ENCODE results near the gene GALNS. TPM values are rescaled to one million over a fixed set of nuclear protein-coding genes. Genes with fewer than 3 reads are reported as not detected.

The GALNS gene
- total RNA-seq, 1 experiment from 2014 or later, result 15.3 TPM

DNA sequence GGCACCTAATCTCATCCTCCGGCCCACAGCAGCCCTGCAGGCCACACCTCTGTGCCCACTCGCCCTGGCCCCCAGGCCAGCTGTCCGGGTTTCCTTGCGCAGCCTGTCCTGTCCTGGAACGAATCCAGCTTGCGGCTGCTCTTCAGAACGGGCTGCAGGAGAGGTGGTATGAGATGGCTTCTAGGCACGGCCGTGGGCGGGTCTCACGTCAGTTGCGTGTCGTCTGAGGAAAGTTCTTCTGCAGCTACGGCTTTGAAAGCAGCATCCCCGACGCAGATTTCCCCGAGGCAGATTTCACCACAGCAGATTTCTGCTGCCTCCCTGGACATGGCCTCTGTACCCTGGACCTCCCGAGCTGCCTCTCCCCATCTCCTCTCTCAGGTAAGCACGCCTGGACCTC is 18.2 kb downstream of the GALNS start:
- no peaks in the 10 kb centered on the region for H3K9me3 ChIP-seq (replicated peaks)
- H3K4me1 ChIP-seq (replicated peaks), result no peaks in the 10 kb centered on the region
- no peak for DNase-seq (ENCODE audit: low read depth in 1 of 2, low spot score in 2 of 2)
- H3K27me3 ChIP-seq (replicated peaks), result no peaks in the 10 kb centered on the region
- H3K27ac ChIP-seq, result no peak overlapping the region
- H3K36me3 ChIP-seq, result peaks cover 27% of the 10 kb centered on the region
- no peak overlapping the region for H3K4me3 ChIP-seq

DNA sequence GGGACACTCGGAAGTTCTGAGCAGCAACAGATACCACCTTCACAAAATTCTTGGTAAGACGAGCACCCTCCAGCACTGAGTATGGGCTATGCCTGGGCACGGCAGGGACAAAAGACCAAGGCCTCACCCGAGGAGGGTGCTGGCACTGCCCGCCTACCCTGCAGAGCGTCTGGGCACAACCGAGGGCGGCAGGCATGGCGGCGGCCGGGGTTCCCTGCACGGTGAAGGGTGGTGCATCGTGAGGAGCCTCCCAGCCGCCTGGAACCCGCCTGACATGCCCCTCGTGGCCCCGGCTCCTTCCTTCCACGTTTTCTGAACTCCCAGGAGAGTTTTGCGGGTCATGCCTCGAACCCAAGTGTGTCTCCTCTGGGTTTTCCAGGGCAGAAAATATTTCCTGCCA is 18.9 kb downstream of the GALNS start:
- no peaks in the 10 kb centered on the region for H3K9me3 ChIP-seq (replicated peaks)

DNA sequence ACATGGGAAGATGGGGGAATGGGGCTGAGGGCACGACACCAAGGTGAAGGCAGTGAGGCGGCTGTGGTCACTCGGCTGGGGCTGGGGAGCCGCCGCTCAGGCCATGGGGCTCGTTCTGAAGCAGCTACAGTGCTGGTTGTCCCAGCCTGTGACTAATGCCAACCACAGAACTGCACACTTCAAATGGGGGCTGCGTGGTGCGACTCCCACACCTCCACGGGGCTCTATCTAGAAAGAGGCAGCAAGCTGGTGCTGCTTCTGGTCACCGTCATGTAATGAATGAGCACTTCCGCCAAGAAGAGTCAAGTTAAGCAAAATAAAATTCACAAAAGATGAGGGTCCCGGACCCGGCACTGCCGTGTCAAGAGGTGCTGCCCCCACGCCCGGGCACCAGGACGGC is 20.0 kb downstream of the GALNS start:
- no peak overlapping the region for H3K27ac ChIP-seq
- no peak for DNase-seq (ENCODE audit: low read depth in 1 of 2, low spot score in 2 of 2)
- peaks cover 27% of the 10 kb centered on the region for H3K36me3 ChIP-seq
- H3K4me3 ChIP-seq, result no peak overlapping the region
- no peaks in the 10 kb centered on the region for H3K4me1 ChIP-seq (replicated peaks)
- no peaks in the 10 kb centered on the region for H3K27me3 ChIP-seq (replicated peaks)
- H3K9me3 ChIP-seq (replicated peaks), result no peaks in the 10 kb centered on the region

More for the DNA sequence above, 18.9 kb downstream of the GALNS start:
- DNase-seq (ENCODE audit: low read depth in 1 of 2, low spot score in 2 of 2), result no peak
- H3K4me3 ChIP-seq, result no peak overlapping the region
- H3K27me3 ChIP-seq (replicated peaks), result no peaks in the 10 kb centered on the region
- H3K27ac ChIP-seq, result no peak overlapping the region
- no peaks in the 10 kb centered on the region for H3K4me1 ChIP-seq (replicated peaks)
- peaks cover 27% of the 10 kb centered on the region for H3K36me3 ChIP-seq

DNA sequence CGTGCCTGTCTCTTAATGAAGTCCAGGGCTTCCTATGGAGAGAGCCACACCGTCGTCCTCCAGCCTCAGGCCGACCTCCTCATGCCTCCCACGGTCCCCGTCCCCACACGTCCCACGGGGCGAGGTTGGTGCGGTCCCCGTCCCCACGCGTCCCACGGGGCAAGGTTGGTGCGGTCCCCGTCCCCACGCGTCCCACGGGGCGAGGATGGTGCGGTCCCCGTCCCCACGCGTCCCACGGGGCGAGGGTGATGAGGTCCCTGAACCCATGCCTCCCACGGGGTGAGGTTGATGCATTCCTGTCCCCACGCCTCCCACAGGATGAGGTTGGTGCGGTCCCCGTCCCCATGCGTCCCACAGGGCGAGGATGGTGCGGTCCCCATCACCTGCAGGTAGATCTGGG is 20.9 kb downstream of the GALNS start:
- Histone ChIP-seq H3K9me3 (replicated peaks) (no peaks in the 10 kb centered on the region), H3K27me3 (replicated peaks) (no peaks in the 10 kb centered on the region), H3K4me1 (replicated peaks) (no peaks in the 10 kb centered on the region), H3K27ac (no peak overlapping the region), H3K4me3 (no peak overlapping the region), H3K36me3 (peaks cover 27% of the 10 kb centered on the region)
- DNase-seq (ENCODE audit: low read depth in 1 of 2, low spot score in 2 of 2), result no peak

GRCh38 chr16:88835383-88835782 is 21.4 kb downstream of the GALNS start:
- H3K36me3 ChIP-seq, result peaks cover 28% of the 10 kb centered on the region
- H3K4me3 ChIP-seq, result no peak overlapping the region
- H3K4me1 ChIP-seq (replicated peaks), result no peaks in the 10 kb centered on the region
- H3K9me3 ChIP-seq (replicated peaks), result no peaks in the 10 kb centered on the region
- no peak overlapping the region for H3K27ac ChIP-seq
- H3K27me3 ChIP-seq (replicated peaks), result no peaks in the 10 kb centered on the region
- DNase-seq (ENCODE audit: low read depth in 1 of 2, low spot score in 2 of 2), result no peak

GRCh38 chr16:88834670-88835069 is 22.1 kb downstream of the GALNS start:
- H3K4me1 ChIP-seq (replicated peaks), result no peaks in the 10 kb centered on the region
- no peaks in the 10 kb centered on the region for H3K9me3 ChIP-seq (replicated peaks)
- DNase-seq (ENCODE audit: low read depth in 1 of 2, low spot score in 2 of 2), result no peak
- H3K27ac ChIP-seq, result no peak overlapping the region
- H3K27me3 ChIP-seq (replicated peaks), result no peaks in the 10 kb centered on the region
- H3K36me3 ChIP-seq, result peaks cover 20% of the 10 kb centered on the region
- no peak overlapping the region for H3K4me3 ChIP-seq

DNA sequence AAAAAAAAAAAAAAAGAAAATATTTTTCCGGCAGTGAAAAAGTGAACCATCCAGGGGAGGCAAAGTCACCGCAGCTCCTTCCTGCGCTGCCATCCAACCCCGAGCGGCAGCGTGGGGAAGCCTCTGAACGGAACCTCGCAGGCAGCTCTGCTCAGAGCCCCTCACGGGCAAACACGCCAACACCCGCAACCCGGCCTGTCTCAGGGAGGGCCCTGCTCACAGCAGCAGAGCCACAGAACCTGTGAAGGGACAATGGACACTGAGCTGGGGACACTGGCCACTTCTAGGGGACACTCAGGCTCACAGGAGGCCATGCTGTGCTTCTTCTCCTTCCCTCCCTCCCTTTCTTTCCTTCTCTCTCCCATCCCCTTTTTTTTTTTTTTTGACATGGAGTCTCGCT is 23.7 kb downstream of the GALNS start:
- Histone ChIP-seq H3K27me3 (replicated peaks) (no peaks in the 10 kb centered on the region), H3K4me1 (replicated peaks) (no peaks in the 10 kb centered on the region), H3K9me3 (replicated peaks) (no peaks in the 10 kb centered on the region), H3K27ac (no peak overlapping the region), H3K36me3 (peaks cover 12% of the 10 kb centered on the region), H3K4me3 (no peak overlapping the region)
- DNase-seq (ENCODE audit: low read depth in 1 of 2, low spot score in 2 of 2), result no peak

GRCh38 chr16:88831838-88832237 is 24.9 kb downstream of the GALNS start:
- Histone ChIP-seq H3K27ac (no peak overlapping the region), H3K36me3 (peaks cover 12% of the 10 kb centered on the region), H3K9me3 (replicated peaks) (no peaks in the 10 kb centered on the region), H3K27me3 (replicated peaks) (no peaks in the 10 kb centered on the region), H3K4me1 (replicated peaks) (no peaks in the 10 kb centered on the region), H3K4me3 (no peak overlapping the region)
- DNase-seq (ENCODE audit: low read depth in 1 of 2, low spot score in 2 of 2), result no peak

- Histone ChIP-seq H3K36me3 (peaks cover 12% of the 10 kb centered on the region), H3K27me3 (replicated peaks) (no peaks in the 10 kb centered on the region), H3K27ac (no peak overlapping the region), H3K4me1 (replicated peaks) (no peaks in the 10 kb centered on the region), H3K4me3 (no peak overlapping the region), H3K9me3 (replicated peaks) (no peaks in the 10 kb centered on the region)
- no peak for DNase-seq (ENCODE audit: low read depth in 1 of 2, low spot score in 2 of 2)
Observed at GRCh38 chr16:88830783-88831182, 26.0 kb downstream of the GALNS start.

- Histone ChIP-seq H3K4me3 (no peak overlapping the region), H3K9me3 (replicated peaks) (no peaks in the 10 kb centered on the region), H3K27me3 (replicated peaks) (no peaks in the 10 kb centered on the region), H3K36me3 (peaks cover 9% of the 10 kb centered on the region), H3K4me1 (replicated peaks) (no peaks in the 10 kb centered on the region), H3K27ac (no peak overlapping the region)
- no peak for DNase-seq (ENCODE audit: low read depth in 1 of 2, low spot score in 2 of 2)
Observed at GRCh38 chr16:88830258-88830657, 26.5 kb downstream of the GALNS start.

- no peaks in the 10 kb centered on the region for H3K9me3 ChIP-seq (replicated peaks)
- H3K27me3 ChIP-seq (replicated peaks), result no peaks in the 10 kb centered on the region
Observed at GRCh38 chr16:88828711-88829110, 28.0 kb downstream of the GALNS start.

GRCh38 chr16:88827727-88828126 is 29.0 kb downstream of the GALNS start:
- H3K9me3 ChIP-seq (replicated peaks), result no peaks in the 10 kb centered on the region
- DNase-seq (ENCODE audit: low read depth in 1 of 2, low spot score in 2 of 2), result no peak

More at GRCh38 chr16:88828711-88829110, 28.0 kb downstream of the GALNS start:
- Histone ChIP-seq H3K4me3 (no peak overlapping the region), H3K27ac (no peak overlapping the region), H3K4me1 (replicated peaks) (no peaks in the 10 kb centered on the region), H3K36me3 (peaks cover 8% of the 10 kb centered on the region)
- no peak for DNase-seq (ENCODE audit: low read depth in 1 of 2, low spot score in 2 of 2)

DNA sequence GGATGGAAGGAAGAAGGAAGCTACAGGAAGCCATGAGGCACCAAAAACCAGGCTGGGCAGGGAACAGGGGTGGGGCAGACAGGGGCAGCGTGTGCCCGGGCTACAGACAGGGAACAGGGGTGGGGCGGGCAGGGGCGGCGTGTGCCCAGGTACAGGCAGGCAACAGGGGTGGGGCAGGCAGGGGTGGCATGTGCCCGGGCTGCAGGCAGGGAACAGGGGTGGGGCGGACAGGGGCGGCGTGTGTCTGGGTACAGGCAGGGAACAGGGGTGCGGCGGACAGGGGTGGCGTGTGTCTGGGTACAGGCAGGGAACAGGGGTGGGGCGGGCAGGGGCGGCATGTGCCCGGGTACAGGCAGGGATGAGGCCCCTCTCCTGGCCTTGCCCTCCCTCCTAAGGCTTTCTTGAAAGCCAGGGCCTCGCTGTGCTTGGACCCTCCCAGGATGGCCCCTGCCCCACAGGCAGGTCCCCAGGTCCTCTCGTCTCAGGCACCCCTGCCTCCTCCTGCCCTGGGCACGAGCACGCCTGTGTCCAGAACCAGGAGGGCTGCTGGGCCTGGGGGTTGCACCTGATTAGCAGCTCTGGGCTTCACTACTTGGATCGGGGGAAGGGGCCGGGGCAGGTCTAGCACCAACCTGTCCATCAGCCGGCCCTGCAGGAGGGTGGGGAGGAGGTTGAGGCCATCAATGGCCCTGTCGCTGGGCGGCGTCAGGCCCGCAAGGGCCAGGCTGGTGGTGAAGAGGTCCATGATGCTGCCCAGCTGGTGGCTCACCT is 30.5 kb downstream of the GALNS start:
- no peak overlapping the region for H3K4me3 ChIP-seq
- no peaks in the 10 kb centered on the region for H3K27me3 ChIP-seq (replicated peaks)
- no peaks in the 10 kb centered on the region for H3K4me1 ChIP-seq (replicated peaks)
- no peak overlapping the region for H3K27ac ChIP-seq
- DNase-seq (ENCODE audit: low read depth in 1 of 2, low spot score in 2 of 2), result no peak
- H3K36me3 ChIP-seq, result peaks cover 18% of the 10 kb centered on the region
- H3K9me3 ChIP-seq (replicated peaks), result no peaks in the 10 kb centered on the region

More at GRCh38 chr16:88827727-88828126, 29.0 kb downstream of the GALNS start:
- Histone ChIP-seq H3K4me3 (no peak overlapping the region), H3K27ac (no peak overlapping the region), H3K27me3 (replicated peaks) (no peaks in the 10 kb centered on the region), H3K4me1 (replicated peaks) (no peaks in the 10 kb centered on the region), H3K36me3 (peaks cover 8% of the 10 kb centered on the region)

- H3K27ac ChIP-seq, result no peak overlapping the region
- H3K27me3 ChIP-seq (replicated peaks), result no peaks in the 10 kb centered on the region
- no peak for DNase-seq (ENCODE audit: low read depth in 1 of 2, low spot score in 2 of 2)
- H3K36me3 ChIP-seq, result peaks cover 16% of the 10 kb centered on the region; the same call in 1 of the 2 replicates
- H3K9me3 ChIP-seq (replicated peaks), result no peaks in the 10 kb centered on the region
- H3K4me1 ChIP-seq (replicated peaks), result no peaks in the 10 kb centered on the region
- no peak overlapping the region for H3K4me3 ChIP-seq
Observed at GRCh38 chr16:88825146-88825545, 31.6 kb downstream of the GALNS start.

All from SJSA1 (cell line).